ENCODE data around the gene AMMECR1L.

- TF ChIP-seq ZNF384 (IDR thresholded peaks at IDR 0.05), result no peak
- no peak for TF ChIP-seq FOXA1 (IDR thresholded peaks at IDR 0.05)
- TF ChIP-seq ARNT (IDR thresholded peaks at IDR 0.05), result no peak
- no peak for TF ChIP-seq SUZ12 (IDR thresholded peaks at IDR 0.05)
- TF ChIP-seq HDGF (IDR thresholded peaks at IDR 0.05; ENCODE audit: borderline replicate concordance), result no peak
- TF ChIP-seq FOXK2 (IDR thresholded peaks at IDR 0.05), result no peak
These were observed 20.6 kb upstream of the AMMECR1L start for GRCh38 chr2:127906206-127906926.

Data from HEK293T (cell line).